Bronchial epithelial cell (primary cell): ENCODE results near the gene TM7SF2. TPM values are rescaled to one million over a fixed set of nuclear protein-coding genes. Genes with fewer than 3 reads are reported as not detected.

Experiments
- DNase-seq: peaks from one replicate; pipeline ENCODE4 v3.0.0-alpha.2; 2010; ENCODE audit warnings: low read depth
- FAIRE-seq: peaks from 2 replicates; lab custom pipeline; 2011; peaks lifted over from hg19 to GRCh38; lab: Jason Lieb, UNC
- H3K27me3 ChIP-seq: 2 replicates; pipeline ENCODE4 v1.5.1; 2011; ENCODE audit warnings: low read length; ENCODE audit not compliant: control insufficient read depth, insufficient read depth
- H3K36me3 ChIP-seq: 2 replicates; pipeline ENCODE4 v1.5.1; 2011; ENCODE audit warnings: low read length; ENCODE audit not compliant: control insufficient read depth, insufficient read depth
- H3K4me3 ChIP-seq: 2 replicates; pipeline ENCODE4 v1.5.1; 2011; ENCODE audit warnings: mild to moderate bottlenecking, low read depth, low read length, control low read depth
- total RNA-seq: library from RNA; depleted of rRNA; stranded (reverse); fragments of >200 nt; gene quantifications from 2 replicates; pipeline ENCODE4 v1.2.1, GENCODE V29; 2014
- TF ChIP-seq, protein P1 (sequence below): IDR thresholded peaks from 2 replicates; pipeline ENCODE4 v1.5.1; 2011; ENCODE audit warnings: mild to moderate bottlenecking, moderate library complexity, low read length, control low read depth, inconsistent platforms; ENCODE audit not compliant: insufficient read depth, severe bottlenecking

TM7SF2 gene
- total RNA-seq, 1 donor from 2014 or later: 15.0 TPM

- FAIRE-seq: no peak
- H3K36me3 ChIP-seq: peaks cover 5% of the 10 kb centered on the region
- TF ChIP-seq, protein P1, sequence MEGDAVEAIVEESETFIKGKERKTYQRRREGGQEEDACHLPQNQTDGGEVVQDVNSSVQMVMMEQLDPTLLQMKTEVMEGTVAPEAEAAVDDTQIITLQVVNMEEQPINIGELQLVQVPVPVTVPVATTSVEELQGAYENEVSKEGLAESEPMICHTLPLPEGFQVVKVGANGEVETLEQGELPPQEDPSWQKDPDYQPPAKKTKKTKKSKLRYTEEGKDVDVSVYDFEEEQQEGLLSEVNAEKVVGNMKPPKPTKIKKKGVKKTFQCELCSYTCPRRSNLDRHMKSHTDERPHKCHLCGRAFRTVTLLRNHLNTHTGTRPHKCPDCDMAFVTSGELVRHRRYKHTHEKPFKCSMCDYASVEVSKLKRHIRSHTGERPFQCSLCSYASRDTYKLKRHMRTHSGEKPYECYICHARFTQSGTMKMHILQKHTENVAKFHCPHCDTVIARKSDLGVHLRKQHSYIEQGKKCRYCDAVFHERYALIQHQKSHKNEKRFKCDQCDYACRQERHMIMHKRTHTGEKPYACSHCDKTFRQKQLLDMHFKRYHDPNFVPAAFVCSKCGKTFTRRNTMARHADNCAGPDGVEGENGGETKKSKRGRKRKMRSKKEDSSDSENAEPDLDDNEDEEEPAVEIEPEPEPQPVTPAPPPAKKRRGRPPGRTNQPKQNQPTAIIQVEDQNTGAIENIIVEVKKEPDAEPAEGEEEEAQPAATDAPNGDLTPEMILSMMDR: no peak
Measured at GRCh38 chr11:65103476-65103875, 8.2 kb upstream of the TM7SF2 start.

DNA sequence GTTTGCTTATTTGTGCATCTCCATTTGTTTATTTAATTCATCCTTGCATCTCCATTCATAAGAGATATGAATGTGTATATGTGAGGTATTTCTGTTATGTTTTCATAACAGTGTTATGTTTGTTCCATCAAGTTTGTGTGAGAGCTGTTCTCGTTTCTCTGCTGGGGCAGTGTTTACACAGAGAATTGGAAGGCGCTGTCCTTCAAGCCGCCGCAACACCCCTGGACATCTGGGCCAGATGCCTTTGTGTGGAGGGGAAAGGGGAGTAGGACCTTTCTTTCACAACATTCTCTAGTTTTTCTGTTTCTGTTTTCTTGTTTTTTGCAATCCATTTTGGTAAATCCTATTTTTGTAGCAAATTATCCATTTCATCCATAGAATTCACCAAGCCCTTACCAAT, 7.0 kb upstream of the TM7SF2 start:
- DNase-seq (no peak), FAIRE-seq (no peak)
- H3K4me3 ChIP-seq: no peak overlapping the region
- no peaks in the 10 kb centered on the region for H3K27me3 ChIP-seq
- TF ChIP-seq, protein P1: no peak
- peaks cover 6% of the 10 kb centered on the region for H3K36me3 ChIP-seq

More at GRCh38 chr11:65103476-65103875, 8.2 kb upstream of the TM7SF2 start:
- H3K27me3 ChIP-seq: no peaks in the 10 kb centered on the region
- DNase-seq: no peak
- no peak overlapping the region for H3K4me3 ChIP-seq

GRCh38 chr11:65107078-65107477, 4.6 kb upstream of the TM7SF2 start:
- no peak for DNase-seq
- H3K4me3 ChIP-seq: no peak overlapping the region
- peaks cover 9% of the 10 kb centered on the region for H3K36me3 ChIP-seq
- no peak for FAIRE-seq
- H3K27me3 ChIP-seq: no peaks in the 10 kb centered on the region
- TF ChIP-seq, protein P1: no peak

GRCh38 chr11:65107751-65108468, 3.8 kb upstream of the TM7SF2 start:
- no peak overlapping the region for H3K4me3 ChIP-seq
- H3K27me3 ChIP-seq: no peaks in the 10 kb centered on the region
- FAIRE-seq: no peak
- peaks cover 9% of the 10 kb centered on the region for H3K36me3 ChIP-seq
- TF ChIP-seq, protein P1: no peak
- no peak for DNase-seq

GRCh38 chr11:65108469-65109123, 3.1 kb upstream of the TM7SF2 start:
- FAIRE-seq (no peak), DNase-seq (no peak)
- TF ChIP-seq, protein P1: no peak
- peaks cover 9% of the 10 kb centered on the region for H3K36me3 ChIP-seq
- H3K27me3 ChIP-seq: no peaks in the 10 kb centered on the region
- no peak overlapping the region for H3K4me3 ChIP-seq
